H1 (cell line): Measurements from ENCODE around the gene XPO6. TPM values are rescaled to one million over a fixed set of nuclear protein-coding genes. Genes with fewer than 3 reads are reported as not detected.

Experiments used
- ATF2 ChIP-seq: IDR thresholded peaks from 2 replicates; pipeline ENCODE4 v1.6.1; 2012; ENCODE audit warnings: low read length, inconsistent platforms
- CBX8 ChIP-seq: fragments of 300-800, 300-1000 bp; sonication (generic); IDR thresholded peaks from 2 replicates; pipeline ENCODE4 v1.7.1; 2016; ENCODE audit warnings: low read depth, low read length, borderline replicate concordance
- CHD7 ChIP-seq: fragments of 300-600 bp; sonication (generic); IDR thresholded peaks from 2 replicates; pipeline ENCODE4 v1.7.1; 2012; ENCODE audit warnings: low read length, moderate library complexity, mild to moderate bottlenecking, inconsistent platforms; ENCODE audit not compliant: insufficient replicate concordance
- JUN ChIP-seq: IDR thresholded peaks from 2 replicates; pipeline ENCODE4 v1.6.1; 2011; ENCODE audit warnings: low read depth, mild to moderate bottlenecking, improper control_type of control experiment, low read length
- RBBP5 ChIP-seq: IDR thresholded peaks from 2 replicates; pipeline ENCODE4 v1.7.1; 2012; ENCODE audit warnings: low read depth, mild to moderate bottlenecking, inconsistent platforms, low read length, moderate library complexity, borderline replicate concordance
- ZNF274 ChIP-seq: IDR thresholded peaks from 2 replicates; pipeline ENCODE4 v1.7.0; 2012; ENCODE audit warnings: low read length, borderline replicate concordance; ENCODE audit errors: extremely low read depth
- polyA plus RNA-seq, 7 experiments: library from polyadenylated mRNA; depleted of rRNA in 3 of 7; stranded (reverse) in 5 of 7; unstranded in 2 of 7; fragments of >200 nt in 5 of 7; fragments of 200-250 nt in 2 of 7; gene quantifications; 1 replicate in 5 of 7; 2 replicates in 1 of 7; 4 replicates in 1 of 7; pipeline versions ENCODE4 v1.2.1 to v1.2.3, GENCODE V29; 2011 to 2013; ENCODE audit warnings: missing spikeins in 2 of 7, mixed read lengths in 2 of 7
- total RNA-seq: library from RNA; stranded (reverse); fragmentation: NEBNext Ultra II Directional; extraction: Animal tissue kit (Norgen Biotek cat#: 25700); gene quantifications from 2 replicates; pipeline ENCODE4 v1.2.1, GENCODE V29; 2021
- TF ChIP-seq, protein P1 (sequence below): IDR thresholded peaks from 2 replicates; pipeline ENCODE4 v1.6.1; 2011; ENCODE audit warnings: low read depth, mild to moderate bottlenecking, low read length; ENCODE audit not compliant: insufficient read depth

Gene XPO6
- total and polyA plus RNA-seq, 2 of the 8 experiments (the other 6 are each of a cell fraction or from before 2014, with no cell fraction given), result 152 to 254 TPM

DNA sequence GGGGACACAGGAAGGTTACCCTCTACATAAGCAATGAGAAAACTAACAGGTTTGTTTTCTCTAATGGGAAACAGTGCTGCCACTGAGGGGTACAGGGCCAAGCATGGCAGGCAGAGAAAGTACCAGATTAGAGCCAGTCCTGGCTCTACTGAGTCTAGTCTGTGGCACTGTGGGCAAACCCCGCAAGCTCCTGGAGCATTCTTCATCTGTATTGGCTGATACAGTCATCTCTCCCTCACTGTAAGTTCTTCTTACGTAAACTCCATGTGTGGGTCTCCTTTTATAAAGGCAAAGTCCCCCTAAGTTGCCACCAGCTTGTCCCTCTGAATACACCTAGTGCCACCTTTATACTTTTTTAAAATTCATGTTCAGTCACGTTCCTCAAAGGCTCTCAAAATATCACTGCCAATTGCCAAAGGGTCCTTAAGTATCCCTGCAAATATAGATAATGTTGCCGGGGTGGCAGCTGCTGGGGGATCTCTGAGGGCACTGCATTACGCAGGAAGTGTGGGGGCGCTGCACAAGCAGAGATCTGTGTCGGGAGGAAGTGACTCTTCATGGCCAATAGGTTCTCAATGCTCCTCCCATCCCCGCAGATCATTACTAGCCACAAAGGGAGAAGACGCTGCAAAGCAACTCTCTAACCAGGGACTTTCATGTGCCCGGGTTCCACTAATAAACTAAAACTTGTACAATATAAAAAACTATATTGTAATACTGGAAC is 18.8 kb downstream of the XPO6 start (continued):
- TF ChIP-seq CHD7 (no peak), CBX8 (no peak), JUN (no peak), ZNF274 (no peak), ATF2 (no peak), RBBP5 (no peak)
- TF ChIP-seq, protein P1, sequence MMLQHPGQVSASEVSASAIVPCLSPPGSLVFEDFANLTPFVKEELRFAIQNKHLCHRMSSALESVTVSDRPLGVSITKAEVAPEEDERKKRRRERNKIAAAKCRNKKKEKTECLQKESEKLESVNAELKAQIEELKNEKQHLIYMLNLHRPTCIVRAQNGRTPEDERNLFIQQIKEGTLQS, result no peak
- TF ChIP-seq, all 59 proteins: peak for 0
